HepG2 (cell line): ENCODE results near the gene CACHD1. TPM values are rescaled to one million over a fixed set of nuclear protein-coding genes. Genes with fewer than 3 reads are reported as not detected.

Source experiments
- ATAC-seq: fragments of 200-7000 bp; cut with Tn5 transposase; 3 replicates; pipeline ENCODE4 v1.9.1; 2020; ENCODE audit warnings: mild to moderate bottlenecking, moderate library complexity
- BruUV-seq: library from RNA; stranded (reverse); fragments of 400-500 nt; replicated peaks from 2 replicates; lab custom pipeline; 2021; lab: Mats Ljungman, UMichigan
- CTCF ChIA-PET: fragments of 300-600 bp; formaldehyde crosslinking; extraction: SDS; loops from one replicate; lab custom pipeline; 2021; ENCODE audit warnings: low total read pairs, inconsistent platforms, low intra/inter-chr PET ratio; lab: Yijun Ruan, JAX
- POLR2A ChIA-PET: fragments of 350-600 bp; sonication (Branson Sonifier 250); formaldehyde crosslinking; loops from one replicate; lab custom pipeline; 2020; ENCODE audit warnings: antibody characterized with exemption, inconsistent platforms; lab: Yijun Ruan, JAX
- DNase-seq: peaks from one replicate; pipeline ENCODE4 v3.0.0-alpha.2; 2015; ENCODE audit warnings: low spot score
- FAIRE-seq: peaks from 3 replicates; lab custom pipeline; 2011; peaks lifted over from hg19 to GRCh38; lab: Jason Lieb, UNC
- H2AFZ ChIP-seq: one replicate; pipeline ENCODE4 v1.6.1; 2011; ENCODE audit warnings: low read length, inconsistent platforms
- H3K27ac ChIP-seq: fragments of 300-600 bp; 3 replicates; pipeline ENCODE4 v1.8.0; 2011; ENCODE audit warnings: mixed run types, mild to moderate bottlenecking, mixed read lengths, low read length, inconsistent platforms; ENCODE audit not compliant: insufficient read depth; ENCODE audit errors: extremely low read length
- H3K27me3 ChIP-seq, 2 experiments: fragments of 200-600 bp in 1 of 2; 2 replicates in 1 of 2; 3 replicates in 1 of 2; pipeline versions ENCODE4 v1.6.0 to v1.8.0; 2011; ENCODE audit warnings: low read length in 2 of 2, mild to moderate bottlenecking in 2 of 2, moderate library complexity in 2 of 2, inconsistent platforms in 1 of 2; ENCODE audit not compliant: insufficient read depth in 2 of 2, control insufficient read depth in 1 of 2
- H3K36me3 ChIP-seq, 2 experiments: fragments of 200-600 bp in 1 of 2; replicated peaks in 1 of 2; 2 replicates in 1 of 2; 3 replicates in 1 of 2; pipeline versions ENCODE4 v1.5.1 to v1.8.0; 2011; ENCODE audit warnings: low read length in 2 of 2, inconsistent platforms in 1 of 2; ENCODE audit not compliant: insufficient read depth in 2 of 2, control insufficient read depth in 1 of 2
- H3K4me1 ChIP-seq: 2 replicates; pipeline ENCODE4 v1.5.1; 2012; ENCODE audit warnings: low read length, inconsistent platforms; ENCODE audit not compliant: insufficient read depth
- H3K4me2 ChIP-seq: 2 replicates; pipeline ENCODE4 v1.6.0; 2011; ENCODE audit warnings: low read depth, low read length, inconsistent platforms
- H3K4me3 ChIP-seq, 3 experiments: fragments of 200-600 bp in 1 of 3; sonication (generic), shearing (Covaris generic) in 1 of 3; replicated peaks in 1 of 3; 2 replicates each; pipeline ENCODE4 v1.5.1; 2011 to 2016; ENCODE audit warnings: low read length in 3 of 3, inconsistent platforms in 2 of 3, low read depth in 2 of 3, mild to moderate bottlenecking in 2 of 3, control low read depth in 1 of 3, mixed read lengths in 1 of 3; ENCODE audit not compliant: insufficient read depth in 1 of 3
- H3K79me2 ChIP-seq: one replicate; pipeline ENCODE4 v1.6.1; 2011; ENCODE audit warnings: low read length, inconsistent platforms; ENCODE audit not compliant: insufficient read depth
- H3K9ac ChIP-seq: 2 replicates; pipeline ENCODE4 v1.6.0; 2011; ENCODE audit warnings: mild to moderate bottlenecking, low read depth, low read length, inconsistent platforms; ENCODE audit not compliant: insufficient read depth
- H3K9me3 ChIP-seq: 2 replicates; pipeline ENCODE4 v1.5.1; 2012; ENCODE audit warnings: mild to moderate bottlenecking, low read length
- H4K20me1 ChIP-seq: 2 replicates; pipeline ENCODE4 v1.6.0; 2011; ENCODE audit warnings: inconsistent platforms, mild to moderate bottlenecking, low read length, moderate library complexity; ENCODE audit not compliant: insufficient read depth
- ETV5 ChIP-seq: IDR thresholded peaks from 2 replicates; pipeline ENCODE4 v1.6.1; 2018; ENCODE audit warnings: missing biosample characterization, missing genetic modification reagents, inconsistent platforms, borderline replicate concordance
- MYC ChIP-seq: sonication (generic); formaldehyde crosslinking; IDR thresholded peaks from 2 replicates; pipeline ENCODE4 v1.9.0; 2021; ENCODE audit warnings: missing genetic modification reagents, borderline replicate concordance
- NFKBIZ ChIP-seq: IDR thresholded peaks from 2 replicates; pipeline ENCODE4 v1.6.1; 2018; ENCODE audit warnings: missing genetic modification reagents, missing compliant biosample characterization
- NPAS2 ChIP-seq: sonication (generic); formaldehyde crosslinking; IDR thresholded peaks from 2 replicates; pipeline ENCODE4 v1.8.0; 2022; ENCODE audit warnings: mild to moderate bottlenecking, missing genetic modification reagents, borderline replicate concordance
- PLRG1 ChIP-seq: fragments of 450-650 bp; conservative IDR thresholded peaks from 2 replicates; pipeline ENCODE4 v1.6.1; 2016
- SIN3A ChIP-seq: IDR thresholded peaks from 2 replicates; pipeline ENCODE4 v1.6.1; 2011; ENCODE audit warnings: low read depth, mild to moderate bottlenecking, control low read depth, low read length, borderline replicate concordance
- STAG1 ChIP-seq: sonication (generic); formaldehyde crosslinking; IDR thresholded peaks from 2 replicates; pipeline ENCODE4 v1.4.0; 2020; ENCODE audit warnings: missing genetic modification reagents
- ZFP36 ChIP-seq: fragments of 150-350 bp; IDR thresholded peaks from 2 replicates; pipeline ENCODE4 v1.6.1; 2018; ENCODE audit warnings: borderline replicate concordance, low read length, low read depth; ENCODE audit not compliant: partially characterized antibody
- ZNF20 ChIP-seq: sonication (generic); formaldehyde crosslinking; IDR thresholded peaks from 2 replicates; pipeline ENCODE4 v1.4.0; 2020; ENCODE audit warnings: mild to moderate bottlenecking, moderate library complexity, missing genetic modification reagents
- ZNF563 ChIP-seq: sonication (generic); formaldehyde crosslinking; IDR thresholded peaks from 2 replicates; pipeline ENCODE4 v1.8.0; 2022; ENCODE audit warnings: mild to moderate bottlenecking, moderate library complexity, missing genetic modification reagents
- ZNF780A ChIP-seq: sonication (generic); formaldehyde crosslinking; IDR thresholded peaks from 2 replicates; pipeline ENCODE4 v1.8.0; 2022; ENCODE audit warnings: mild to moderate bottlenecking, missing genetic modification reagents, moderate library complexity
- ZNF816 ChIP-seq: sonication (generic); formaldehyde crosslinking; IDR thresholded peaks from 2 replicates; pipeline ENCODE4 v1.8.0; 2022; ENCODE audit warnings: missing genetic modification reagents, mild to moderate bottlenecking, borderline replicate concordance
- WGBS: methylation state at CpG from one replicate; pipeline ENCODE4 v1.1.6; 2017; ENCODE audit warnings: low lambda C conversion rate; 5-methylcytosine and 5-hydroxymethylcytosine counted together
- in situ Hi-C: cut with HindIII; loops from 2 replicates; pipeline ENCODE4 v1.10.0; 2017; ENCODE audit warnings: low pct_unique_long_range_greater_than_20kb; ENCODE audit not compliant: extremely low pct_ligation_motif_present
- intact Hi-C: fragments of 100-400 bp; cut with micrococcal nuclease; formaldehyde crosslinking; loops from one replicate; pipeline ENCODE4 v1.10.0; 2022; ENCODE audit not compliant: unreplicated experiment
- polyA plus RNA-seq, 8 experiments: library from polyadenylated mRNA; depleted of rRNA in 3 of 8; stranded (reverse) in 7 of 8; unstranded in 1 of 8; fragments of >200 nt; fragmentation: Illumina TruSeq in 4 of 8; extraction: Trizol in 4 of 8; gene quantifications; 2 replicates each; pipeline versions ENCODE4 v1.2.1 to v1.2.3, GENCODE V29; 2011 to 2016; ENCODE audit warnings: low read depth in 4 of 8, missing spikeins in 1 of 8, mixed read lengths in 1 of 8; ENCODE audit not compliant: insufficient read depth in 1 of 8
- total RNA-seq, 5 experiments: library from RNA; depleted of rRNA; stranded (reverse); fragments of >200 nt; fragmentation: Illumina TruSeq; extraction: Trizol; gene quantifications; 2 replicates each; pipeline ENCODE4 v1.2.3, GENCODE V29; 2016; ENCODE audit warnings: low read depth in 1 of 5
- TF ChIP-seq, protein P1 (sequence below): sonication (generic); formaldehyde crosslinking; IDR thresholded peaks from 2 replicates; pipeline ENCODE4 v1.8.0; 2022; ENCODE audit warnings: mild to moderate bottlenecking, missing genetic modification reagents, borderline replicate concordance
- TF ChIP-seq, protein P2 (sequence below): IDR thresholded peaks from 2 replicates; pipeline ENCODE4 v1.6.1; 2016; ENCODE audit warnings: low read depth, borderline replicate concordance

Gene CACHD1
- total and polyA plus RNA-seq, 2 of the 13 experiments (the other 11 are each of a cell fraction or from before 2014, with no cell fraction given): 0.11 TPM; not detected in 1

DNA sequence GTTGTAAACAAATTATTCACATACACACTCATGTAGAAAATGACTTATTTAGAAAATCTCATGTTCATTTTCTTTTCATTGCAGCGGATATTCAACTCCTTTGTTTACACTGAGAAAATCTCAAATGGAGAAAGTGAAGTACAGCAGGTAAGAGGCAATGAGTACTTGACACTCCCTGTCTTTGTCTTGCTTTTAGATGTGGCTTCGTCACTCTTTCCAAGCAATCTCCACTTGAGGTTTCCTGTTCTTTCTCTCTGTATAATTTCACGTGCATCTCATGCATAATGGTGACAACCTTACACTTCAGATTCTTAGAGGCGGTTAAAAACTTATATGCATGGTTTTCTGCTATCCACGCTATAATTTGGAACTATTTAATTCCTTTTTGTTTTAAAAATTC, 80.6 kb downstream of the CACHD1 start (continued):
- TF ChIP-seq NPAS2: no peak
- TF ChIP-seq, protein P1, sequence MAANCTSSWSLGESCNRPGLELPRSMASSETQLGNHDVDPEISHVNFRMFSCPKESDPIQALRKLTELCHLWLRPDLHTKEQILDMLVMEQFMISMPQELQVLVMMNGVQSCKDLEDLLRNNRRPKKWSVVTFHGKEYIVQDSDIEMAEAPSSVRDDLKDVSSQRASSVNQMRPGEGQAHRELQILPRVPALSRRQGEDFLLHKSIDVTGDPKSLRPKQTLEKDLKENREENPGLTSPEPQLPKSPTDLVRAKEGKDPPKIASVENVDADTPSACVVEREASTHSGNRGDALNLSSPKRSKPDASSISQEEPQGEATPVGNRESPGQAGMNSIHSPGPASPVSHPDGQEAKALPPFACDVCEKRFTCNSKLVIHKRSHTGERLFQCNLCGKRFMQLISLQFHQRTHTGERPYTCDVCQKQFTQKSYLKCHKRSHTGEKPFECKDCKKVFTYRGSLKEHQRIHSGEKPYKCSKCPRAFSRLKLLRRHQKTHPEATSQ (CRISPR knock-in tag): no peak
- no peak for TF ChIP-seq ZNF20 (CRISPR knock-in tag)
- no peak for TF ChIP-seq ZFP36

DNA sequence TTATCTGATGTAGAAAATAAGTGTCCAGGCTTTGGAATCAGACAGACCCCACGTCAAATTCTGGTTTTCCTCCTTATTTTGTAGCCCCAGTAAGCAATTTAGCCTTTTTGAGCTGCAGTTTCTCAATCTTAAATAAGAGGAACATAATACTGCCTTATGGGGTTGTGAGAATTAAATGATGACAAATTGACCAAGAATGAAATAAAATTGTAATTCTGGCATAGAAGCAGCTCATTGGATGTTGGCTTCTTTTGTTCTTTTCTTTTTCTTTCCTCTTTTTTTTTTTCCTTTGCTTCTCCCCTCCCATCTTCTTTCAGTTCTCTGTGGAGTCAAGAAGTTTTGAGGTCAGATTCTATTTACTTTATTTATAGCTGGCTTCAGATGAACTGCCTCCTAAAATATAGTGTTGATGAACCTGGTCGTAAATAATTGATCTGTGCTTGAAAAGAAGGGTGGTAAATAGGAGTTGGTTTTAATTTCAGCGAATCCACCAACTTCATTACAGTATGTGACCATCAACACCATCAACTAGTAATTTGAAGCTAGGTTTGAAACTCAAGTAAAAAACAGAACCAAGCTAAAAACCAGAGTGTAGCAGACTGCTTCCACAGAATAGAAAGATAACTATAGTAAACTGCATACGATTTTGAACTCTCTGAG, 81.1 kb downstream of the CACHD1 start:
- no peaks in the 10 kb centered on the region for H3K9me3 ChIP-seq
- H3K4me1 ChIP-seq: no peaks in the 10 kb centered on the region
- no peaks in the 10 kb centered on the region for H3K79me2 ChIP-seq
- no peak overlapping the region for H3K4me2 ChIP-seq
- peaks cover 0 to 7% of the 10 kb centered on the region in 2 experiments; a peak in 2 of 5 replicates for H3K27me3 ChIP-seq
- H3K4me3 ChIP-seq: no peak overlapping the region
- H3K9ac ChIP-seq: no peak overlapping the region
- intact Hi-C loops: loop anchor here (5.0 kb wide), 1 partner anchor 126 kb away; no protein-coding TSS in a partner anchor
- POLR2A ChIA-PET: no interaction called here
- no peak for ATAC-seq
- no peak overlapping the region for H2AFZ ChIP-seq
- 3% methylated on average over 4 of the region's 4 CpGs for WGBS
- no peaks in the 10 kb centered on the region for H4K20me1 ChIP-seq
- no peak for FAIRE-seq
- H3K27ac ChIP-seq: no peak overlapping the region
- no peak for DNase-seq
- CTCF ChIA-PET: no interaction called here
- no peaks in the 10 kb centered on the region for H3K36me3 ChIP-seq
- BruUV-seq: no TSS peak
- TF ChIP-seq PLRG1 (no peak), ZNF816 (CRISPR knock-in tag) (no peak), SIN3A (no peak), ZNF563 (CRISPR knock-in tag) (no peak), MYC (CRISPR knock-in tag) (no peak), ZNF780A (CRISPR knock-in tag) (no peak), NFKBIZ (CRISPR knock-in tag) (no peak), ETV5 (CRISPR knock-in tag) (no peak), STAG1 (no peak)
- TF ChIP-seq, protein P2, sequence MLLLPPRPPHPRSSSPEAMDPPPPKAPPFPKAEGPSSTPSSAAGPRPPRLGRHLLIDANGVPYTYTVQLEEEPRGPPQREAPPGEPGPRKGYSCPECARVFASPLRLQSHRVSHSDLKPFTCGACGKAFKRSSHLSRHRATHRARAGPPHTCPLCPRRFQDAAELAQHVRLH (CRISPR knock-in tag): no peak
- in situ Hi-C loops: no loop called here
